Smooth muscle cell (in vitro differentiated cells): ENCODE measurements around the gene DLX3. TPM values are rescaled to one million over a fixed set of nuclear protein-coding genes. Genes with fewer than 3 reads are reported as not detected.

Experiments
- DNase-seq: peaks from one replicate; lab custom pipeline; 2025; ENCODE audit not compliant: unreplicated experiment; lab: John Stamatoyannopoulos, UW
- H2AFZ ChIP-seq: fragments of 200-600 bp; sonication (generic); 2 replicates; pipeline ENCODE4 v1.6.0; 2016; ENCODE audit warnings: antibody characterized with exemption, low read depth, mild to moderate bottlenecking
- H3F3A ChIP-seq: fragments of 200-600 bp; sonication (generic); 2 replicates; pipeline ENCODE4 v1.6.0; 2017; ENCODE audit warnings: antibody characterized with exemption, low read depth
- H3K27ac ChIP-seq: fragments of 200-600 bp; sonication (generic); 2 replicates; pipeline ENCODE4 v1.5.1; 2016; ENCODE audit warnings: low read depth, mild to moderate bottlenecking
- H3K27me3 ChIP-seq: fragments of 200-600 bp; sonication (generic); 2 replicates; pipeline ENCODE4 v1.6.1; 2016; ENCODE audit warnings: low read depth, mild to moderate bottlenecking
- H3K36me3 ChIP-seq: fragments of 200-600 bp; sonication (generic); 2 replicates; pipeline ENCODE4 v1.5.1; 2016; ENCODE audit warnings: low read depth
- H3K4me1 ChIP-seq: fragments of 200-600 bp; sonication (generic); 2 replicates; pipeline ENCODE4 v1.5.1; 2016; ENCODE audit warnings: low read depth
- H3K4me2 ChIP-seq: fragments of 200-600 bp; sonication (generic); 2 replicates; pipeline ENCODE4 v1.6.0; 2016; ENCODE audit warnings: mild to moderate bottlenecking
- H3K4me3 ChIP-seq: fragments of 200-600 bp; sonication (generic); 2 replicates; pipeline ENCODE4 v1.5.1; 2016; ENCODE audit warnings: mild to moderate bottlenecking
- H3K79me2 ChIP-seq: fragments of 200-600 bp; sonication (generic); 2 replicates; pipeline ENCODE4 v1.6.0; 2016; ENCODE audit warnings: low read depth, mild to moderate bottlenecking
- H3K9ac ChIP-seq: fragments of 200-600 bp; sonication (generic); 2 replicates; pipeline ENCODE4 v1.6.0; 2016; ENCODE audit warnings: low read depth
- H3K9me3 ChIP-seq: fragments of 200-600 bp; sonication (generic); replicated peaks from 2 replicates; pipeline ENCODE4 v1.5.1; 2016; ENCODE audit warnings: low read depth
- H4K20me1 ChIP-seq: fragments of 200-600 bp; sonication (generic); 2 replicates; pipeline ENCODE4 v1.6.0; 2016; ENCODE audit warnings: low read depth
- WGBS: methylation state at CpG from one replicate; pipeline ENCODE4 v1.1.7; 2016; ENCODE audit warnings: low lambda C conversion rate; 5-methylcytosine and 5-hydroxymethylcytosine counted together
- polyA plus RNA-seq: library from polyadenylated mRNA; unstranded; fragments of >200 nt; fragmentation: Nextera tagmentation; extraction: Ambion mirVana; gene quantifications from 2 replicates; pipeline ENCODE4 v1.2.1, GENCODE V29; 2016
- total RNA-seq: library from RNA; depleted of rRNA; stranded (reverse); fragments of >200 nt; gene quantifications from 2 replicates; pipeline ENCODE4 v1.2.3, GENCODE V29; 2014
- TF ChIP-seq, protein P1 (sequence below): fragments of 200-600 bp; sonication (generic); IDR thresholded peaks from 2 replicates; pipeline ENCODE4 v1.5.1; 2017; ENCODE audit warnings: borderline replicate concordance, mild to moderate bottlenecking, antibody characterized with exemption; ENCODE audit not compliant: insufficient read depth, poor library complexity, severe bottlenecking

The DLX3 gene
- total and polyA plus RNA-seq, 2 experiments from 2014 or later = 1.4 to 9.7 TPM

DNA sequence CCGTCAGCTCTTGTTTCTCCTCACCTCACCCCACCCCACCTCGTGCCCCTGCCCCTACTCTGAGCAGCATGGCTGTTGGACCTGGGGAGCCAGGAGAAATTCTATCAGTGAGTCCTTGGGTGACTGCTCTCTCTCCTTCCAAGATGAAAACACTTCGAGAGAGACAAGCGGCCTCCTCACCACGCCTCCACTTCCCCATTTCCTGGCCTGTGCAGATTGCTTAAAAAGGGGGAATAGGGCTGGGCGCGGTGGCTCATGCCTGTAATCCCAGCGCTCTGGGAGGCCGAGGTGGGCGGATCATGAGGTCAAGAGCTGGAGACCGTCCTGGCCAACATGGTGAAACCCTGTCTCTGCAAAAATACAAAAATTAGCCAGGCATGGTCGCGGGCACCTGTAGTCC lies 16.5 kb downstream of the DLX3 start:
- WGBS = 64% methylated on average over 13 of the region's 13 CpGs
- no peaks in the 10 kb centered on the region for H3K79me2 ChIP-seq
- H3K27me3 ChIP-seq = peaks cover 19% of the 10 kb centered on the region
- H3K4me1 ChIP-seq = peaks cover 40% of the 10 kb centered on the region
- DNase-seq = no peak
- H3K9ac ChIP-seq = no peak overlapping the region
- TF ChIP-seq, protein P1, sequence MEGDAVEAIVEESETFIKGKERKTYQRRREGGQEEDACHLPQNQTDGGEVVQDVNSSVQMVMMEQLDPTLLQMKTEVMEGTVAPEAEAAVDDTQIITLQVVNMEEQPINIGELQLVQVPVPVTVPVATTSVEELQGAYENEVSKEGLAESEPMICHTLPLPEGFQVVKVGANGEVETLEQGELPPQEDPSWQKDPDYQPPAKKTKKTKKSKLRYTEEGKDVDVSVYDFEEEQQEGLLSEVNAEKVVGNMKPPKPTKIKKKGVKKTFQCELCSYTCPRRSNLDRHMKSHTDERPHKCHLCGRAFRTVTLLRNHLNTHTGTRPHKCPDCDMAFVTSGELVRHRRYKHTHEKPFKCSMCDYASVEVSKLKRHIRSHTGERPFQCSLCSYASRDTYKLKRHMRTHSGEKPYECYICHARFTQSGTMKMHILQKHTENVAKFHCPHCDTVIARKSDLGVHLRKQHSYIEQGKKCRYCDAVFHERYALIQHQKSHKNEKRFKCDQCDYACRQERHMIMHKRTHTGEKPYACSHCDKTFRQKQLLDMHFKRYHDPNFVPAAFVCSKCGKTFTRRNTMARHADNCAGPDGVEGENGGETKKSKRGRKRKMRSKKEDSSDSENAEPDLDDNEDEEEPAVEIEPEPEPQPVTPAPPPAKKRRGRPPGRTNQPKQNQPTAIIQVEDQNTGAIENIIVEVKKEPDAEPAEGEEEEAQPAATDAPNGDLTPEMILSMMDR = no peak
- no peak overlapping the region for H3K4me2 ChIP-seq
- H3K36me3 ChIP-seq = no peaks in the 10 kb centered on the region
- H3K9me3 ChIP-seq = no peaks in the 10 kb centered on the region
- no peaks in the 10 kb centered on the region for H4K20me1 ChIP-seq
- no peak overlapping the region for H3K27ac ChIP-seq
- peaks cover 6% of the 10 kb centered on the region for H3F3A ChIP-seq
- H3K4me3 ChIP-seq = no peak overlapping the region
- no peak overlapping the region for H2AFZ ChIP-seq

DNA sequence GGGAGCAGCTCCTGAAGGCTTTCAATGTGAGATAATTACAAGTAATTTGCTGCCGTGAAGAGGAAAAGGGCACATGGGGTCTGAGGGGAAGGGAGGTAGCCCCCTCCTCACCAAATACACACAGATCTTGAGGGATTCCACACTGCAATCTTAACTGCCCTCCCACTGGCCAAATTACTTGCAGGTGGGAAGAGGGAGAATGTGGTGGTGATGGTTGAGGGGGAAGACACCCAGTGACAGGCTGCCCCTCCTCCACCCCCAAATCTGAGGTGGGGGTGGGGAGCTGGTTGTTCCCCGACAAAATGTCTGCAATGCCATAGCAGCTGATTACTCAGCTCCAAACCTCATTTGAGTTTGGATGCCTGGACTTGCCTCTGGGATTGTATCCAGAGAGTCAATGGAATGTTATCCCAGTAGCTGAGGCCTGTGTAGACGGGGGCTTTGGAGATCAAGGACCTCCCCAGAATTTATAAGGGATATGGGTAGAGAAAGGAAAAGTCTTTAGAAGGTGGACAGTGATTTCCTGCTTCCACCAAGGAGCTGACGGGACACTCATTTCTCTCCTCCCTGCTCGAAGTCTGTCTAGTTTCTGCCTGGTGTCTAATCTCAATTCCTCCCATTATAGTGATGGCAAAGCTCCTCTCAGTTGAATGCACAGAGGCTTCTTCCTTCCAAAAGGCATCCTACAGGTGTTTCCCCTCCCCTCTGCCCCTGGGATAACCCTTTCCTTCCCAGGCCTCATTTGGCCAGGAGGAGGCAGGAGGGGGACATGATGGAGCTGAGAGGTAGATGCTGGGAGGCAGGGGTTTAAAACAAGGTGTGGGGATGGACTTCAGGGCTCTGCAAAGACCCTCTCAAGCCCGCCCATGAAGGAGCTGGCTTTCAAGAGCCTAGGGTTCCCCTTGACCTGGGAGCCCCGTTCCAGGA lies 17.3 kb downstream of the DLX3 start:
- Histone ChIP-seq H3K27me3 (peaks cover 27% of the 10 kb centered on the region), H3K4me1 (peaks cover 41% of the 10 kb centered on the region), H4K20me1 (no peaks in the 10 kb centered on the region), H3K27ac (no peak overlapping the region), H3K9ac (no peak overlapping the region), H3K9me3 (no peaks in the 10 kb centered on the region), H3K4me3 (no peak overlapping the region), H3F3A (peaks cover 6% of the 10 kb centered on the region), H3K36me3 (no peaks in the 10 kb centered on the region), H2AFZ (no peak overlapping the region), H3K4me2 (no peak overlapping the region), H3K79me2 (no peaks in the 10 kb centered on the region)
- DNase-seq = no peak
- TF ChIP-seq, protein P1 = no peak
- 52% methylated on average over 7 of the region's 7 CpGs for WGBS

DNA sequence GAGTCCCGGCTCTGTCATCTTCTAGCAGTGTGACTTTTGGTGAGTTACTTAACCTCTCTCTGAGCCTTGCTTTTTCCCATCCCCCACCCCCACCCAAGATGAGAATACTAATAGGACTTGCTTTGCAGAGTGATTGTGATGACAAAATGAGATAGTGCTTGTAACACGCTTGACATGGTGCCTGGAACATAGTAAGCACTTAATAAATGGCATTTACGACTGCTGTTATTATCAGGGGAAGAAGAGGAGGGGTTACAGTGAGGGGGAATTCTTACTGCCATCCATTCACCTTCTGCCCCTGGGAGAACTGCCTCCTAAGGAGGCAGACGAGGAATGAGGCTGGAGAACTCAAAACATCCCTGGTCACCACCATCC lies 18.2 kb downstream of the DLX3 start:
- H3K9me3 ChIP-seq = no peaks in the 10 kb centered on the region
- no peak overlapping the region for H3K4me2 ChIP-seq
- no peaks in the 10 kb centered on the region for H4K20me1 ChIP-seq
- H3K27me3 ChIP-seq = peaks cover 36% of the 10 kb centered on the region
- H3K9ac ChIP-seq = no peak overlapping the region
- no peaks in the 10 kb centered on the region for H3K36me3 ChIP-seq
- WGBS = 32% methylated on average over 4 of the region's 4 CpGs
- no peak overlapping the region for H3K27ac ChIP-seq
- peaks cover 50% of the 10 kb centered on the region for H3K4me1 ChIP-seq
- H3F3A ChIP-seq = peaks cover 6% of the 10 kb centered on the region
- no peak overlapping the region for H3K4me3 ChIP-seq
- TF ChIP-seq, protein P1 = no peak
- no peak for DNase-seq
- H2AFZ ChIP-seq = no peak overlapping the region
- no peaks in the 10 kb centered on the region for H3K79me2 ChIP-seq
